GDM1 (cell line): Measurements from ENCODE around the gene ZRANB3.

Source experiments
- DNase-seq: peaks from one replicate; lab custom pipeline; 2025; lab: John Stamatoyannopoulos, UW

The ZRANB3 gene

GRCh38 chr2:135174049-135174809 is 356.8 kb downstream of the ZRANB3 start:
- no peak for DNase-seq

- DNase-seq = no peak
Observed at GRCh38 chr2:135169900-135170753, 360.9 kb downstream of the ZRANB3 start.

GRCh38 chr2:135168204-135168856 is 362.7 kb downstream of the ZRANB3 start:
- no peak for DNase-seq

- DNase-seq = no peak
Observed at GRCh38 chr2:135167273-135167672, 363.7 kb downstream of the ZRANB3 start.

- no peak for DNase-seq
Observed at GRCh38 chr2:135164431-135164830, 366.6 kb downstream of the ZRANB3 start.

- DNase-seq = no peak
Observed at GRCh38 chr2:135163901-135164300, 367.1 kb downstream of the ZRANB3 start.

GRCh38 chr2:135163306-135163705 is 367.7 kb downstream of the ZRANB3 start:
- no peak for DNase-seq

- no peak for DNase-seq
Observed at GRCh38 chr2:135162786-135163185, 368.2 kb downstream of the ZRANB3 start.

GRCh38 chr2:135162377-135162776 is 368.6 kb downstream of the ZRANB3 start:
- no peak for DNase-seq

- no peak for DNase-seq
Observed at GRCh38 chr2:135159191-135159590, 371.8 kb downstream of the ZRANB3 start.

- DNase-seq = no peak
Observed at GRCh38 chr2:135157856-135158255, 373.2 kb downstream of the ZRANB3 start.

GRCh38 chr2:135154962-135155361 is 376.1 kb downstream of the ZRANB3 start:
- DNase-seq = no peak

GRCh38 chr2:135152361-135152760 is 378.7 kb downstream of the ZRANB3 start:
- no peak for DNase-seq

GRCh38 chr2:135151615-135152014 is 379.4 kb downstream of the ZRANB3 start:
- DNase-seq = no peak

- DNase-seq = no peak
Observed at GRCh38 chr2:135150725-135151124, 380.3 kb downstream of the ZRANB3 start.

- no peak for DNase-seq
Observed at GRCh38 chr2:135149251-135149650, 381.8 kb downstream of the ZRANB3 start.

- no peak for DNase-seq
Observed at GRCh38 chr2:135144343-135144742, 386.7 kb downstream of the ZRANB3 start.

GRCh38 chr2:135142323-135142722 is 388.7 kb downstream of the ZRANB3 start:
- DNase-seq = no peak

GRCh38 chr2:135140606-135141005 is 390.4 kb downstream of the ZRANB3 start:
- no peak for DNase-seq

GRCh38 chr2:135132314-135132713 is 398.7 kb downstream of the ZRANB3 start:
- DNase-seq = no peak

GRCh38 chr2:135130751-135131150 is 400.3 kb downstream of the ZRANB3 start:
- DNase-seq = no peak

GRCh38 chr2:135125940-135126339 is 405.1 kb downstream of the ZRANB3 start:
- no peak for DNase-seq
